ENCODE data around the gene GNMT.

- TF ChIP-seq CTCF (conservative IDR thresholded peaks at IDR 0.05; ENCODE audit: low read depth, low read length) = no peak
- TF ChIP-seq EZH2 (IDR thresholded peaks at IDR 0.05; ENCODE audit: borderline replicate concordance, low read depth, low read length, poor library complexity, severe bottlenecking) = no peak
Observed at GRCh38 chr6:42933205-42933604, 27.3 kb upstream of the GNMT start.

All from A673 (cell line).